HG02870 (cell line): ENCODE data around the gene LRP2BP.

Experiments
- ATAC-seq: cut with Tn5 transposase; IDR thresholded peaks from one replicate; pipeline ENCODE4 v1.9.1; 2021; ENCODE audit warnings: mild to moderate bottlenecking, moderate library complexity; ENCODE audit not compliant: unreplicated experiment

Gene LRP2BP

DNA sequence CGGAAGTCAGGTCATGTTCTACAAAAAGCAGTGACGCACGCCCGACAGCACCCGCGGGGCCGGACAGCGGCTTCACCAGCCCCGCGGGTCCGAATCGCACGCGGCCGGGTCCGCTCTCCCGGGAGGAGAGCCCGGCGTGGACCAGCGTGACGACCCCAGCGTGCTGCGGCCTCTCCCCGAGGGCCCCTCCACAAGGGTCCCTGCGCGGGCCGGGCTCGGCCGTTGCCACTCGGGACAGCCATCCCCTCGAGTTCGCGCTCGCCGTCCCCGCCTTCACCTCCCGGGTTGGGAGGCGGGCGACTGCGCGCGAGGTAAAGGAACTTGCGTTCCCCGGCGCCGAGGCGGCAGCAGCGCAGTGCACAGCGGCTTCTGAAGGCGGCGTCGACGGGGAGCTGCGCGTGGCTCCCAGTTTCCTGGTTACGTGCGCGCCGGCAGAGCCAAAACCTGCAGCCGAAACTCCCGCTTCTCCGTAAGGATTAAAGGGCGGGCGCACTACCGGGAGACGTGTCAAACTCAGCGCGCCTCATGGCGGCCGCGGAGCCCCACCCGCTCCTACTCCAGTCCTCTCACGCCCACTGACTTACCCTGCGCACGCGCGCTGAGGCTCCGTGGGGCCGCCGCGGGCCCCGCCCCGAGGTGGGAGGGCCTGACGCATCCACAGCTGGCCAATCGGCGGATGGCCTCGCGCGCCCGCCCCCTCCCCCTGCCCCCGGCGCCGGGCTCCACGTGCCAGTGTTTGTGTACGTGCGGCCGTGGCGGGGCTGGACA lies 416 bp upstream of the LRP2BP start:
- ATAC-seq: peak; percentile 70

DNA sequence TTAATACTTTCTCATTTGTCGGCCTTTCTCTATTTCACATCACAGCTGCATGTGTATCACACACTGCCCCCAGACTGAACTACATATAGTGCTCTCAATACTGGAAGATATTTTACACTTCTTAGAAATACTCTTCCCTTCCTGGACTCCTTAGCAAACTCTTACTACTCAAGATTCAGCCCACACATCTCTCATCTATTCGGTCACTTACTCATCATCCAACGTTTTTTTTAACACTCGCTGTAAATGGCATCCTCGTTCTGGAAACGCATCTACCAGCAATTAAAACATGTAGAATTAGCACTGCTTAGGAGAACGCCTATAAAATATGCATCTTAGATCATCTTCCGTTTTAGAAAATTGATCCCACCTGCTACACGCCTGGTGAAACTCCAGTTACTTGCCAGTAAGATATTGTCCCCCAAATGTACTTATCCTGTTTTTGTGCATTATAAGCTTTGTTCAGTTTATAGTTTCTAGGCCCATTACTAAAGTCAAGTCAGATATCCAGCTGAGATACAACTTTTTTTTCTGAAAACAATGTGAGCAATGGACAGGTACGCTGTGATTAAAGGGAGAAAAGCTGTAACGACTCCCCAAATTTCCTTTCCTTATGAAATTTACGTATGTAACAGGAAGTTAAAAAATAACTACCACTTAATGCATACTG lies 1.0 kb downstream of the LRP2BP start:
- ATAC-seq: no peak

DNA sequence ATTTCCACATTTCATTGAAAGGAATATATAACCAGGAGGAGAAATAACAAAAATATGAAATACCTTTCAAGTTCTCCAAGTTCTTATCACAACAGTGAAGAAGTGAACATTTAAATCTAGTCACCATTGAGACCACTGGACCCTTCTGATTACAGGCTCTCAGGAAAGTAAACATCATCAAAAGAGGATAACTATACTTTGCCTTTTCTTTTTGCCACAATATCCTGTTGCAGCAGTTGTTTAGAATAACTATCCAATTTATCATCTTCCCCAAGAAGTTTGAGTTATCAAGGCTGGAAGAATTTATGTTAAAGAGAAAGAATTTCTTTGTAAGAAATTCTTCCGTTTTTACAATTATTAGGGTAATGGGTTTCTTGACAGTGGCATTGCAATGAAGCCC lies 3.6 kb downstream of the LRP2BP start:
- ATAC-seq: no peak

DNA sequence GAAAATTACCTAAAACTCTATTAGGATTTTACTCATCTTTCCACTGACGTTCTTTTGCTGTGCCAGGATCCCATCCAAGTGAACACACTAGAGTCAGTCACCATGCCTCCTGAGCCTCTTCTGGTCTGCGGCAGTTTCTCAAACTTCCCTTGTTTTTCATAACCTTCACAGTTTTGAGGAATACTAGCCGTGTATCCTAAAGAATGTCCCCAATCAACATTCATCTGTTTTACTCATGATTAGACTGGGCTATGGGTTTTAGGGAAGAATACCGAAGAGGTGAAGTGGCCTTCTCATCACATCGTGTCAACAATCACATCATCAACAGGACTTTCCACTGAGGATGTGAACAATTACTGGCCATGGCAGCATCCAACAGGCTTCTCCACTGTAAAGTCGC lies 4.8 kb downstream of the LRP2BP start:
- ATAC-seq: no peak

DNA sequence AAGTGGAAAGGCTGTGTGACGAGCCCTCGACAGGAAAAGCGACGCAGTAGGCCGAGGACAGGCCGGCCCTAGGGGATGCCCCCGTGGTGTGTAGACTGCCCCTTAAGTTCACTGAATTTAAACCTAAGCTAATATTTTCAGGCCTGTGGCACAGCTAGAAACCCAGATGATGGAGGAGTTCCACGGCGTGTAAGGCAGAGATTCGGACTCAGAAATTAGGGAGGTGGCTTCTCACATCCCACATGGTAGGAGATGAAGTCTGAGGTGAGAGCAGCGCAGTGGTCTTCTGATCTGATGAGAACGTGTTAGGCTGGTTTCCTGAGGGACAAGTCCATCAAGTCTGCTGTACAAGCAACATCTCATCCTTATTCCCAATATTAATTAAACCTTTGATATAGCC lies 7.8 kb downstream of the LRP2BP start:
- ATAC-seq: no peak

DNA sequence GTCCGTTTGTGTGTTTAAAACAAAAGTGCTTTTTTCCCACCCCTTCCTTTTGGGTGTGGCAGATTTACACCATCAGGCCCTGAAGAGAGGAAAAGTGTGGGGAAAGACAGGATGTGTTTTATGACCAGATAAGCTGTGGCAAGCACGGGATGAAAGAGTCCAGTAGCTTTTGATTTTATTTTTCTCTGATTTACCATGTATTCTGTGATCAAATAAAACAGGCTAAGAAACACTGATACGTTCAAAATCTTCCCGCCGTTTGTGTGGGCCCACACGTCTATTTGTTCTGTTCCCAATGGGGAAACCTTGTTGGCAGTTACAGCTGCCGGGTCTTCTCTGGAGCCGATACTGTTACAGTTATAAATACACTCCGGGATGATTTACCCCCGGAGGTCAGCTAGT lies 10.8 kb downstream of the LRP2BP start:
- no peak for ATAC-seq

DNA sequence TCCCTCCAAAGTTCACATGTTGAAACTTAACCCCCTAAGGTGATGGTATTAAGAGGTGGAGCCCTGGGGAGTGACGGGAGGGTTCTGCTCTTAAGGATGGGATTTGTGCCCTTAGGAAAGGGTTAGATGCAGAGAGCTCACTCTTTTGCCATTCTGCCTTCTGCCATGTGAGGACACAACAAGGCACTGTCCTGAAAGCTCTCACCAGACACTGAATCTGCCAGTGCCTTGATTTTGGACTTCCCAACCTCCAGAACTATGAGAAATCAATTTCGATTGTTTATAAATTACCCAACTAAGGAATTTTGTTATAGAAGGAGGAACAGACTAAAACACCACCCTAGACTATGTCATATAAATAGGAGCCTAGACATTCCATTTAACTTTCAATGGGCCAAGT lies 11.7 kb downstream of the LRP2BP start:
- no peak for ATAC-seq

DNA sequence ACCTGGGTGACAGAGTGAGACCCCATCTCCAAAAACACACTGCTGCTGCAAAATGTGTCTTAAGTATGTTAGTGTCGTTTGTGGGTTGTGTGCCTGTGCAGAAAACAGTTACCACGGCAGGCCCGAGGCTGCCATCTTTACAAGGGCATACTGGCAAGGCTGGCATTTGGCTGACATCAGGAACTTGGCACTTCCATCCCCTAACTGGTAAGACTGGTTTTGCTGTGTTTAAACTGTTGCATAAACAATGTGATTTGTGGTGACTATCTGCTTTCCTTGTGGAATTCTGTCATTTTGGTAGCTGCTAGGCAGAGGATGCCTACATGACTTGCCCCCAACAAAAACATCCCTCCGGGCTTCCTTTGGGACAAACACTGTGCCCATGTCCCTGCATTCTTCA lies 12.3 kb downstream of the LRP2BP start:
- ATAC-seq: no peak

DNA sequence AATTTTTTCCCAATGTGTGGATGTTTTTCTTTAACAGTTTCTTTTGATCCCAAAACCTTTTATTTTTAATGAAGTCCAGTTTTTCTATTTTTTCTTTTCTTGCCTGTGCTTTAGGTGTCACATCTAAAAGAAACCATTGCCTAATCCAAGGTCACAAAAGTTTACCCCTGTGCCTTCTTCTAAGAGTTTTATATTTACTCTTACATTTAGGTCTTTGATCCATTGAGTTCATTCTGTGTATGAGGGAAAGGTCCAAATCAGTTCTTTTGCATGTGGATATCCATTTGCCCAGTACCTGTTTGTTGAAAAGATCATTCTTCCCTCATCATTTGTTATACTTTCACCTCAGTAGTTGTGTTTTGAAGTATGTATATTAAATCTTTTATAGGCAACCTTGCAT lies 13.0 kb downstream of the LRP2BP start:
- ATAC-seq: no peak

- no peak for ATAC-seq
These were observed 14.2 kb downstream of the LRP2BP start for GRCh38 chr4:185381288-185382196.

- no peak for ATAC-seq
These were observed 15.4 kb downstream of the LRP2BP start for GRCh38 chr4:185380320-185380719.

DNA sequence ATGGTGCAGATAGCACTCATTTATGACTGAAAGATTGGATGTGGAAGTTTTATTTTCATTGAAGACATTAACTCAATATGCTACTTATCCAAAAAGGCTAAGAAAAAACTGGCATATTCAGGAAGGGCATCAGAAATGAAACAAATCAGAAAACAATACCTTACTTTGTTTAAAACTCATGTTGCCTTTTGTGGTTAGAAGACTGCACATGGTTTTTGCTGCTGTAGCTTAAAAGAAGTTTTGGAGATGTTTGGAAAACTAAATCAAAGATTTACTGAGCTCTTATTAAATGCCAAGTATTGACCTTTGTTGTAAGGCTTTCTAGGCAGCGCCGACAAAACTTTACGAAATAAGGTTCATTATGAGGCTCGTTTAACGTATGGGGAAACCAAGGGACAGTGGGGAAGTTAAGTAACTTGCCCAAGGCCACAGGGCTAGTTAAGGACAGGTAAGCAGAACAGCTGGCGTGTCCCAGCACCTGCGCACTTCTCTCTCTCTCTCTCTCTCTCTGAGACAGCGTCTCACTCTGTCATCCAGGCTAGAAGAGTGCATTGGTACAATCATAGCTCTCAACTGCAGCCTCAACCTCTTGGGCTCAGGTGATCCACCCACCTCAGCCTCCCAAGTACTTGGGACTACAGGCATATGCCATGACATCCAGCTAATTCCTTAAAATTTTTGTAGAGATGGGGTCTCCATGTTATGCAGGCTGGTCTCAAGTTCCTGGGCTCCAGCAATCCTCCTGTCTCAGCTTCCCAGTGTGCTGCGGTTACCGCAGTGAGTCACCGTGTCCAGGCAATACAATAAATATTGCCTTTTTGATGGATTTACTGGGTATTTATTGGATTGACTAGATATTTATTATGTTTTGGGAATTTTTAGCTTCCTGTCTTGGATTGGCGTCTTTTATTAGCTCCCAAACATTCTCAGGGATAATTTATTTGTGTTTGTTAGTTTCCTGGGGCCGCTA lies 16.1 kb downstream of the LRP2BP start:
- no peak for ATAC-seq

DNA sequence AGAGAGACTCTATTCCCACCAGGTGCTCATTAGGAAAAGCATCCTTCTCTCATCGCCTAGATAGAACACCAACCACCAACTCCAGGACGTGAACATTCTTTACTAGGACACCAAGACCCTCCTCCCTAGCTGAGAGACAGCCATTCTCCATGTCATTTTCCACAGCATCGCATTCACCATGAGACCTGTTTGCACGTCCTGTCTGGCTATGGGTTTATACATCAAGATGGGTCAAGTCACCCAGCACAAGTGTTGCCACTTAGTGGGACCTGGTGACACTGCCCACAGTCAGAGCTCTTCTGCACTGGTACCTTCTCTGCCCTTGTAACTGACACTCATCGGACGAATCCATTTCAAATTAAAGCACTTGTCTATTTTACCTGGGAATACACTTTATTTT lies 17.5 kb downstream of the LRP2BP start:
- no peak for ATAC-seq

DNA sequence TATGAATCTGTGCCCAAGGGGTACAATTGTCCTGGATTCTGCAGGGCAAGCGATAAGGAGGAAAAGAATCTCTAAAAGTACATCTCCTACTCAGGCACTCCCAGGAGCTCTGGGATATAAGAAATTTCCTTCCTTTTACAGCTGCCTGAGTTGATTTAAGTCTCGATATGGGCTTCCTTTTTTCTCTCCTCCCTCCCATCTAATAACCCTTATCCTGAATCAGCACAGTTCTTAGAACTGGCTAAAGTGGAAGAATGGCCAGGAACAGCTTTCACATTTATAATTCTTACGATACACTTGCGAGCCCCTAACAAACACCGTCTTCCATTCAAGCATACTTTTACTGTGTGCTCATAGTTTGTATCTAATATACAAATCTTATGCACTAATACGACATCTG lies 21.2 kb downstream of the LRP2BP start:
- ATAC-seq: no peak

DNA sequence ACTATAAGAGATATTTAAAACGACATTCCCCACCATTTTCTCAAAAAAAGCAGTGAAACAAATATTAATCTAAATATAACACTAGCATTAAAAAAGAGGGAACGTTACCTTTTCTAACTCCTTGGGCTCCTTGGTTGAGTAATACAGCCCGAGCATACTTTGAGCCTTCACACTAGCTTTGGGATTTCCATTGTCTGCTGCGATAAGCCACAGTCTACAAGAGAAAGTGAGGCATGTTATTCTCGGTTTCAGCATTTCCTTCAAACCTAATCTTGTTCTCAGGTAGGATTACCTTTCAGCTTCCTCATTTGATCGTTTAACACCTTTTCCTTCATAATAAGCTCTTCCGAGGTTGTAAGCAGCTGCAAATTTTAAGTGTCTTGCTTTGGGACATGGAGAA lies 21.7 kb downstream of the LRP2BP start:
- no peak for ATAC-seq

GRCh38 chr4:185371702-185372101 lies 24.0 kb downstream of the LRP2BP start:
- no peak for ATAC-seq

GRCh38 chr4:185370268-185370949 lies 25.3 kb downstream of the LRP2BP start:
- no peak for ATAC-seq

DNA sequence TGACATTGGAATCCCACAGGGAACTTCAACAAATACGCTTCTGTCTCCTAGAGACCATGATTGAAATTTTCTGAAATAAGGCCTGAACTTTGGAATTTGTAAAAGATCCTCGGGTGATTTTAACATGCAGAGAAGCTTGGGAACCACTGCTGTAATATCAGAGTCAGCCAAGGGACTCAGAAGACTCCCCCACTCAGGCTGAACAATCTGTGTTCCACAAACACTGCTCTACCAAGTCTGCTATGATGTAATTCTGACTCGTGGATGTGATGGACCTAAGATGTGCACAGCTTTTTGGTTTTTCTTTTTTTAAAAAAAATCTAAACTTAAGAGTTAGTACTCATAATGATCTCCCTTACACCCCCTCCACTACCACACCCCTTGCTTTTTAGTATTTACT lies 26.0 kb downstream of the LRP2BP start:
- no peak for ATAC-seq

GRCh38 chr4:185364886-185365285 lies 30.8 kb downstream of the LRP2BP start:
- no peak for ATAC-seq

DNA sequence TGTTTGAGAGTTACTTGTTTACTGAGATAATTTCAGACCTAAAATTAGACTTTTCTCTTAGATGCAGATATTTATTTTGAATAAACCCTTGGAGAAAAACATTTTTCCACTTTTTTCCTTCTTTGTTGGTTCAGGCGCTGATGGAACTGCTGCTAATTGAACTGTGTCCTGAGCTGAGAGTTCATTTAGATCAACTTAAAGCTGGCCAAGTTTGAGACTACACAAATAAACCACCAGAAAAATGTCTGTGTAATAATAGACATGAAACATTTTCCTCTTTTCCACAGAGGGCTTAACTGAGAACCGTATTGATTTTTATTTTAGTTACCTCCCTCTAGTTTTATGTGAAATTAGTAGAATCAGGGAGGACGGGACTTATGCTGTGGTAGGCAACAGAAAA lies 32.5 kb downstream of the LRP2BP start:
- no peak for ATAC-seq
